ENCODE measurements around the gene COL8A1.

- TF ChIP-seq EZH2 (optimal IDR thresholded peaks at IDR 0.05; ENCODE audit: low read depth, low read length): no peak
- TF ChIP-seq CTCF (IDR thresholded peaks at IDR 0.05; ENCODE audit: low read length): no peak
Measured at GRCh38 chr3:99658274-99658673, 19.9 kb downstream of the COL8A1 start.
